Posterior cingulate gyrus (tissue), 11 donors: Measurements from ENCODE around the gene TRIM40.
"Not testable (repeated sequence)": the region's sequence is repeated elsewhere in the genome, so short reads cannot be mapped to it uniquely, and the experiment has no call there.

Source experiments
- DNase-seq, 10 donors: peaks; one replicate each; pipeline versions ENCODE4 v3.0.0 to v3.0.0-alpha.2; 2020 to 2021; ENCODE audit warnings: mixed read lengths in 3 of 10
- intact Hi-C: fragments of 100-400 bp; cut with DNase I; formaldehyde crosslinking; loops from one replicate; pipeline ENCODE4 v1.15.1; 2023

The TRIM40 gene

GRCh38 chr6:30160785-30161531 lies 25.0 kb downstream of the TRIM40 start, which contains the start of gene TRIM10:
Gene TRIM10, minus strand, starts transcription at chr6:30161211. Its CDS starts 353 bp downstream, at chr6:30160858.
- intact Hi-C loops, result no loop called here
- DNase-seq, result no peak

GRCh38 chr6:30162265-30163089 lies 26.5 kb downstream of the TRIM40 start:
- DNase-seq, result no peak
- intact Hi-C loops, result no loop called here

DNA sequence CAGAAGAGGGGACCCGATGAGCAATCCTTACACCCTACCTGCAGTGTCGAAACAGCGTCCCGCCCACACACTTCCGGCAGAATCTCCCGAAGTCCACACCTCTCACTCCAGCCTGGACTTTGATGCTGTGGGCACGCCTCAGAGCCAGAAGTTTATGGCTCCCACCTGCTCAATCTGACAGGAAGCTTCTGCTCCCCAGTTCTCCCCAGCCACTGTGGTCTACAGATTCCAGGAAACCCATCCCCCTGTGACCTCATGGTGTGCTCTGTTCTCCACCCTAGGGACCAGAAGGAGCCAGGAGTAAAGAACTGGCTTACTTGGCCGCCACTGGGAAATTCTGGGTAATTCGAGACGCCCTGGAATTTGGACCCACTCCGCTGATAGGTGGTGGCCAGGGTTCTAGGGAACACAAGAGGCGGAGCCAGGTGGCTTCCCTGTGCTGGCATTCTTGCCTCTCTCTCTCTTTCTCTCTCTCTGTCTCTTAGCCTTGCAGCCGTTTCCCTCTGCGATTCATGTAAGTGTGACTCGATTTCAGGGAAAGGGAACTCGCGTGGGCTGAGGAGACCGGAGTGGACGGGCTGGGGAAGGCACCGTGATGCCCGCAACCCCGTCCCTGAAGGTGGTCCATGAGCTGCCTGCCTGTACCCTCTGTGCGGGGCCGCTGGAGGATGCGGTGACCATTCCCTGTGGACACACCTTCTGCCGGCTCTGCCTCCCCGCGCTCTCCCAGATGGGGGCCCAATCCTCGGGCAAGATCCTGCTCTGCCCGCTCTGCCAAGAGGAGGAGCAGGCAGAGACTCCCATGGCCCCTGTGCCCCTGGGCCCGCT lies 27.4 kb downstream of the TRIM40 start, which contains the start of gene TRIM15:
TRIM15 (plus strand) TSS at position 457 of the 828 bp plus-strand sequence; CDS start at position 596, 139 bp downstream.
- peak in 1 of 10 donors; percentile 75 for DNase-seq
- intact Hi-C loops, result no loop called here

- intact Hi-C loops, result no loop called here
- DNase-seq, result peak in 1 of 10 donors; percentile 53
Observed at GRCh38 chr6:30163918-30164654, 28.1 kb downstream of the TRIM40 start.

DNA sequence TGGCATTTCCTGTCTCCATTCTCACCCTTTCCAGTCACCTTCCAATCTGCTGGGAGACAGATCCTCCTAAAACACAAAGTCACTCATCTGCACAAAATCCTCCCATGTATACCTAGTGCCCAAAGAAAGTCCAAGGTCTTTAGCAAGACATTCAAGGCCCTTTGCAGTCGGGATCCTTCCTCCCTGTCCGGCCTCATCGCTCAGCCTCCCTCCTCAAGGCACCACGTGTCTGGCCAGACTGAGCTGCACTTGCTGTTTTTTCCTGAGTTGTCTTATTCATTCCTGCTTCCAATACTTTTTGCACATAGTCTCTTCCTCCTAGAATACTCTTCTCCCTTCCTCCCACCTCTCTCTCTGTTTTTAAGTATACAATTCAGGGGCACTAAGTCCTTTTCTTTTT lies 28.8 kb downstream of the TRIM40 start:
- DNase-seq, result no peak
- intact Hi-C loops, result no loop called here

- not testable (repeated sequence) for DNase-seq
Observed at GRCh38 chr6:30165238-30165637, 29.3 kb downstream of the TRIM40 start.

DNA sequence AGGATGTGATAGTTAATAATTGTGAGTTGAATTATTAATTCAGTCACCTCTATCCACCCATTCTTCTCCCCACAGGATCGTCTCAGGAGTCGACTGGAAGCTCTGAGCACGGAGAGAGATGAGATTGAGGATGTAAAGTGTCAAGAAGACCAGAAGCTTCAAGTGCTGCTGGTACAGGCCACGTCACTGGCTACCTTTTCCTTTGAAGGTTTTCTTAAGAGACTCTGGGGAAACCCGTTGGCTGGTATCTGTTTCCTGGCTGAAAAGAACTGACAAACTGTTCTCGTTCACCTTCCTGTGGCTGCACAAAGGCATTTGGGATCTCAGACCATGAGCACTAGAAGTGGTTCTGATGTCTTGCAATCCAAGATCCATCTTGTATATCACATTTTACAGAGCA lies 31.2 kb downstream of the TRIM40 start:
- no peak for DNase-seq
- intact Hi-C loops, result no loop called here

More at GRCh38 chr6:30165238-30165637, 29.3 kb downstream of the TRIM40 start:
- intact Hi-C loops, result not testable (repeated sequence)

- no peak for DNase-seq
- intact Hi-C loops, result no loop called here
Observed at GRCh38 chr6:30168741-30169140, 32.8 kb downstream of the TRIM40 start.

DNA sequence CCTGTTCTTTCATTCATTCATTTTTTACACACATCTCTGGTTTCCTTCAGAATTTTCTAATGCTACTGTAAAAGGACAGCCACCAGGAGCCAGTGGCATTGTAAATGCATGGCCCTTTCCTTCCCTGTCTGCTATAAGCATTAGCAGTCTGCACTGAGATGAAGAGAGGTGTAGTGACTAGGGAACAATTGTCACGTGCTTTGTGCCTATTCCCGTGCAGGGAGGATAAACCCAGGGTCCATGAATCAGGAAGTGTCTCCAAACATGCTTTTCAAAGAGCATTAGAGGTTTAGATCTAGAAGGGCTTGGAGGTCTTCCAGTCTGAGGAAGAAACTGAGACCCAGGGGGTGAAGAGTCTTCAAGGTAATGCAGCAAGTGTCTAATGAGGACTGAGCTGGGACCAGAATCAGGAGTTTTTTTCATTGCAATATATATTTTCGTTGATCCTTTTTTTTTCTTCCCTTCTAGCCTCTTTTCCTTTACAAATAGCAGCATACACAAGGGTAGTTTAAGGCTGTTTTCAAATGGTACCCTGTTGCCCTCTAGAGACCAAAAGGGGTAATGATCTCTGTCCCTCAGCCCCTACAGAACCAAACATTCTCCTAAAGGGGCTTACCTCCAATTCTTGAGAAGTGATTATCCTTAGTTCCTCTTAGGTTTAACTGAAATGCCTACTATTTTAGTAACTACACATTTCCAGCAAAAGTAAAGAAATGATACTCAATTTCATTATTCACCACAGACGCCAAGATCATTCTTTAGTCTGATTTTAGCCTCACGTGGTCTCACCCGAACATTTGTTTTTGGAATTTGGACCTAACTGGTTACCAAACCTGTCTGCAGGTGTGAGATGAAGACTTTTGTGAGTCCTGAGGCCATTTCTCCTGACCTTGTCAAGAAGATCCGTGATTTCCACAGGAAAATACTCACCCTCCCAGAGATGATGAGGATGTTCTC lies 34.0 kb downstream of the TRIM40 start:
- intact Hi-C loops, result loop anchor here (10.0 kb wide), 2 partner anchors 65 to 325 kb away; no protein-coding TSS in a partner anchor
- DNase-seq, result no peak

- intact Hi-C loops, result loop anchor here (10.0 kb wide), 2 partner anchors 67 to 327 kb away; no protein-coding TSS in a partner anchor
- no peak for DNase-seq
Observed at GRCh38 chr6:30171677-30172471, 35.9 kb downstream of the TRIM40 start.

DNA sequence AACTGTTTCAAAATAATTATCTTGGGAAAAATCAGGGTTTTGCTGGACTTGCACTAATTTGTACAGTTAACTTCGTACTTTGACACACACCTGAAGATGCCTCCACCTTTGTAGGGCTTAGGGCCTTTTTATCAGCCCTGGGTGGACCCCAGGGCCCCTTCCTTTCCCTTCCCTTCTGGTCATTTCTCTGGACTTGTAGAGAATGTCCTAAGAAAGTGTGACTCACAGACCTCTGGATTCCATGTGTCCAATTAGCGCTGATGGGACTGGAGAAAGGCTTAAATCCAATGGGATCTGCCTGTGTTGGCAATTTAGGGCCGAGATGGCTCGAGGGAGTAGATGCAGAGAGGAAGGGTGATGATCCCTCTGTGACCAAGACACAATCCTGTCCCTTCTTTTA lies 36.7 kb downstream of the TRIM40 start:
- intact Hi-C loops, result loop anchor here (10.0 kb wide), 2 partner anchors 68 to 328 kb away; no protein-coding TSS in a partner anchor
- no peak for DNase-seq

GRCh38 chr6:30175765-30176164 lies 39.8 kb downstream of the TRIM40 start:
- intact Hi-C loops, result loop anchor here (10.0 kb wide), 2 partner anchors 71 to 331 kb away; no protein-coding TSS in a partner anchor

DNA sequence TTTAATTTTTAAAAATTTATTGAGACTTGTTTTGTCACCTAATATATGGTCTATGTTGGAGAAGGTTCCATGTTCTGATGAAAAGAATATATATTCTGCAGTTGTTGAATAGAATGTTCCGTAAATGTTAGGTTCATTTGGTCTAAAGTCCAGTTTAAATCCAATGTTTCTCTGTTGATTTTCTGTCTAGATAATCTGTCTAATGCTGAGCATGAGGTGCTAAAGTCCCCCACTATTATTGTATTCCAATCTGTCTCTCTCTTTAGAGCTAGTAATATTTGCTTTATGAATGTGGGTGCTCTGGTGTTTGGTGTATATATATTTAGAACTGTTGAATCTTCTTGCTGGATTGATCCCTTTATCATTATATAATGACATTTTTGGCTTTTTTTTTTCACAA lies 42.9 kb downstream of the TRIM40 start:
- intact Hi-C loops, result loop anchor here (10.0 kb wide), 2 partner anchors 74 to 334 kb away; no protein-coding TSS in a partner anchor
- no peak for DNase-seq

More at GRCh38 chr6:30175765-30176164, 39.8 kb downstream of the TRIM40 start:
- no peak for DNase-seq

DNA sequence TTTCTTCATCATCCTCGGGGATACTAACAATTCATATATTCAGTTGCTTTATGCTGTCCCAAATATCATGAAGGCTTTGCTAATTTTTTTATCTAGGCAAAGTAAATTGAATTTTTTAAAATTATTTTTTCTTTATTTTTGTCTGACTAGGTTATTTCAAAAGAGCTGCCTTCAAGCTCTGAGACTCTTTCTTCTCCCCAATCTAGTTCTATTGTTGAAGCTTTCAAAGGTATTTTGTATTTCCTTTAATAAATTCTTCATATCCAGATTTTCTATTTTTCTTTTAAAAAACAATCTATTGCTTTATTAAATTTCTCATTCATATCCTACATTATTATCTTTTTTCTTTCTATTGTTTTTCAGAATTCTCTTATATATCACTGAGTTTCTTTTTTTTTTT lies 44.2 kb downstream of the TRIM40 start:
- DNase-seq, result no peak
- intact Hi-C loops, result no loop called here

GRCh38 chr6:30184417-30185031 lies 48.6 kb downstream of the TRIM40 start:
- no peak for DNase-seq
- intact Hi-C loops, result no loop called here

GRCh38 chr6:30185846-30186484 lies 50.0 kb downstream of the TRIM40 start:
- DNase-seq, result no peak
- intact Hi-C loops, result no loop called here

DNA sequence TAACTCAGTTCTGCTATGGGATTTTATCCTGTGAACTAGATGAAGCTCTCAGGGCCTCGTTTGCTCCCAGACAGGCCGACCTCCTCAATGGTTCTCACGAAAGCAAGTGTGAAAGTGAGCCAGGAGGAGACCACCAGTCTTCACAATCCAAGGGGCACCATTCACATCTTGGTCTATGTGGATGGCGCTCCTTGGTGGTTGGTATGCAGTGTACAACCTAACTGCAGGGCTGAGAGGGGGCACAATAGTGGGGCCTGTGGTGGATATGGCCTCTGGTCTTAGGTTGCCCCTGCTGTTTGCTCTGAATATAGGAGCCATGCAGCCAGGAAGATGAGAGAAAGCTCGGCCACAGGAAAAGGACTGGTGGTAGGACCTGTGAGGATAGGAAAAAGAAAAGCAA lies 52.6 kb downstream of the TRIM40 start:
- intact Hi-C loops, result no loop called here
- no peak for DNase-seq
